ENCODE results near the gene REG3G. TPM values are rescaled to one million over a fixed set of nuclear protein-coding genes. Genes with fewer than 3 reads are reported as not detected.

Gene REG3G
- not detected for total RNA-seq

- Mint-ChIP-seq H3K27ac (no peak within 1 kb of the TSS), H3K4me1 (no peaks in the 10 kb centered on the region), H3K36me3 (no peaks in the 10 kb centered on the region), H3K27me3 (no peaks in the 10 kb centered on the region), H3K9me3 (peaks cover 4% of the 10 kb centered on the region), H3K4me3 (no peak within 1 kb of the TSS)
- no peak for ATAC-seq (ENCODE audit: low read depth)
- POLR2A ChIA-PET: no interaction called here
- no peak for DNase-seq
Measured at GRCh38 chr2:79025421-79025820, at the start of gene REG3G. REG3G (plus strand) TSS chr2:79025702; CDS start chr2:79026094, 392 bp downstream.

GRCh38 chr2:78977661-78978145 is 47.8 kb upstream of the REG3G start:
- Mint-ChIP-seq H3K9me3 (no peaks in the 10 kb centered on the region), H3K4me1 (no peaks in the 10 kb centered on the region), H3K27ac (no peak overlapping the region), H3K36me3 (no peaks in the 10 kb centered on the region), H3K27me3 (no peaks in the 10 kb centered on the region), H3K4me3 (no peak overlapping the region)
- DNase-seq (no peak), ATAC-seq (ENCODE audit: low read depth) (no peak)
- POLR2A ChIA-PET: no interaction called here

GRCh38 chr2:78978340-78978739 is 47.2 kb upstream of the REG3G start:
- H3K9me3 Mint-ChIP-seq: no peaks in the 10 kb centered on the region
- ATAC-seq (ENCODE audit: low read depth) (no peak), DNase-seq (no peak)
- H3K4me3 Mint-ChIP-seq: no peak overlapping the region
- no peaks in the 10 kb centered on the region for H3K27me3 Mint-ChIP-seq
- no peaks in the 10 kb centered on the region for H3K36me3 Mint-ChIP-seq
- no peaks in the 10 kb centered on the region for H3K4me1 Mint-ChIP-seq
- POLR2A ChIA-PET: no interaction called here
- H3K27ac Mint-ChIP-seq: no peak overlapping the region

GRCh38 chr2:78979380-78980151 is 45.9 kb upstream of the REG3G start:
- POLR2A ChIA-PET: no interaction called here
- Mint-ChIP-seq H3K9me3 (no peaks in the 10 kb centered on the region), H3K27me3 (no peaks in the 10 kb centered on the region), H3K27ac (no peak overlapping the region), H3K4me1 (no peaks in the 10 kb centered on the region), H3K36me3 (no peaks in the 10 kb centered on the region), H3K4me3 (no peak overlapping the region)
- DNase-seq: no peak
- ATAC-seq (ENCODE audit: low read depth): no peak

- Mint-ChIP-seq H3K27me3 (no peaks in the 10 kb centered on the region), H3K4me3 (no peak overlapping the region), H3K9me3 (no peaks in the 10 kb centered on the region), H3K4me1 (no peaks in the 10 kb centered on the region), H3K36me3 (no peaks in the 10 kb centered on the region), H3K27ac (no peak overlapping the region)
- ATAC-seq (ENCODE audit: low read depth): no peak
- no peak for DNase-seq
- POLR2A ChIA-PET: no interaction called here
Measured at GRCh38 chr2:78980152-78980465, 45.4 kb upstream of the REG3G start.

- DNase-seq (no peak), ATAC-seq (ENCODE audit: low read depth) (no peak)
- no peak overlapping the region for H3K27ac Mint-ChIP-seq
- H3K4me3 Mint-ChIP-seq: no peak overlapping the region
- H3K9me3 Mint-ChIP-seq: no peaks in the 10 kb centered on the region
- H3K36me3 Mint-ChIP-seq: no peaks in the 10 kb centered on the region
- H3K4me1 Mint-ChIP-seq: no peaks in the 10 kb centered on the region
- no peaks in the 10 kb centered on the region for H3K27me3 Mint-ChIP-seq
- POLR2A ChIA-PET: no interaction called here
Measured at GRCh38 chr2:78980871-78981270, 44.6 kb upstream of the REG3G start.

GRCh38 chr2:78982638-78983330 is 42.7 kb upstream of the REG3G start:
- no peaks in the 10 kb centered on the region for H3K27me3 Mint-ChIP-seq
- no peaks in the 10 kb centered on the region for H3K9me3 Mint-ChIP-seq
- POLR2A ChIA-PET: no interaction called here
- no peak overlapping the region for H3K4me3 Mint-ChIP-seq
- no peak overlapping the region for H3K27ac Mint-ChIP-seq
- DNase-seq (no peak), ATAC-seq (ENCODE audit: low read depth) (no peak)
- H3K4me1 Mint-ChIP-seq: no peaks in the 10 kb centered on the region
- H3K36me3 Mint-ChIP-seq: no peaks in the 10 kb centered on the region

- Mint-ChIP-seq H3K4me1 (no peaks in the 10 kb centered on the region), H3K9me3 (no peaks in the 10 kb centered on the region), H3K27ac (no peak overlapping the region), H3K36me3 (no peaks in the 10 kb centered on the region), H3K27me3 (no peaks in the 10 kb centered on the region), H3K4me3 (no peak overlapping the region)
- no peak for DNase-seq
- POLR2A ChIA-PET: no interaction called here
- no peak for ATAC-seq (ENCODE audit: low read depth)
Measured at GRCh38 chr2:78984386-78984785, 41.1 kb upstream of the REG3G start.

GRCh38 chr2:78985558-78985957 is 39.9 kb upstream of the REG3G start:
- POLR2A ChIA-PET: no interaction called here

GRCh38 chr2:78989051-78989450 is 36.5 kb upstream of the REG3G start:
- no peaks in the 10 kb centered on the region for H3K36me3 Mint-ChIP-seq
- no peaks in the 10 kb centered on the region for H3K4me1 Mint-ChIP-seq
- no peak overlapping the region for H3K27ac Mint-ChIP-seq
- H3K27me3 Mint-ChIP-seq: peaks cover 18% of the 10 kb centered on the region
- POLR2A ChIA-PET: no interaction called here
- ATAC-seq (ENCODE audit: low read depth) (no peak), DNase-seq (no peak)
- no peak overlapping the region for H3K4me3 Mint-ChIP-seq
- H3K9me3 Mint-ChIP-seq: peaks cover under 1% of the 10 kb centered on the region

More at GRCh38 chr2:78985558-78985957, 39.9 kb upstream of the REG3G start:
- H3K9me3 Mint-ChIP-seq: no peaks in the 10 kb centered on the region
- H3K4me3 Mint-ChIP-seq: no peak overlapping the region
- ATAC-seq (ENCODE audit: low read depth) (no peak), DNase-seq (no peak)
- no peaks in the 10 kb centered on the region for H3K36me3 Mint-ChIP-seq
- H3K4me1 Mint-ChIP-seq: no peaks in the 10 kb centered on the region
- no peak overlapping the region for H3K27ac Mint-ChIP-seq
- H3K27me3 Mint-ChIP-seq: no peaks in the 10 kb centered on the region

GRCh38 chr2:78992451-78992806 is 33.1 kb upstream of the REG3G start:
- Mint-ChIP-seq H3K27me3 (peaks cover 22% of the 10 kb centered on the region), H3K9me3 (peaks cover 1% of the 10 kb centered on the region), H3K4me1 (no peaks in the 10 kb centered on the region), H3K36me3 (no peaks in the 10 kb centered on the region), H3K27ac (no peak overlapping the region), H3K4me3 (no peak overlapping the region)
- no peak for DNase-seq
- POLR2A ChIA-PET: no interaction called here
- no peak for ATAC-seq (ENCODE audit: low read depth)

- DNase-seq (no peak), ATAC-seq (ENCODE audit: low read depth) (no peak)
- H3K27me3 Mint-ChIP-seq: peaks cover 22% of the 10 kb centered on the region
- no peaks in the 10 kb centered on the region for H3K4me1 Mint-ChIP-seq
- H3K4me3 Mint-ChIP-seq: no peak overlapping the region
- peaks cover 1% of the 10 kb centered on the region for H3K9me3 Mint-ChIP-seq
- H3K27ac Mint-ChIP-seq: no peak overlapping the region
- POLR2A ChIA-PET: no interaction called here
- H3K36me3 Mint-ChIP-seq: no peaks in the 10 kb centered on the region
Measured at GRCh38 chr2:78992807-78993517, 32.5 kb upstream of the REG3G start.

GRCh38 chr2:78993518-78994148 is 31.9 kb upstream of the REG3G start:
- DNase-seq: no peak
- no peak for ATAC-seq (ENCODE audit: low read depth)
- no peaks in the 10 kb centered on the region for H3K4me1 Mint-ChIP-seq
- POLR2A ChIA-PET: no interaction called here
- no peaks in the 10 kb centered on the region for H3K36me3 Mint-ChIP-seq
- peaks cover 22% of the 10 kb centered on the region for H3K27me3 Mint-ChIP-seq
- no peak overlapping the region for H3K27ac Mint-ChIP-seq
- peaks cover 1% of the 10 kb centered on the region for H3K9me3 Mint-ChIP-seq
- no peak overlapping the region for H3K4me3 Mint-ChIP-seq
